Astrocyte of the cerebellum (primary cell): Measurements from ENCODE around the gene FRMD4A.

Experiments used
- DNase-seq: peaks from one replicate; pipeline ENCODE4 v3.0.0-alpha.2; 2011; ENCODE audit warnings: low read depth
- H3K4me3 ChIP-seq: 2 replicates; pipeline ENCODE4 v1.5.1; 2011; ENCODE audit warnings: mild to moderate bottlenecking, low read depth, low read length, moderate library complexity
- in situ Hi-C: cut with HindIII; loops from 2 replicates; pipeline ENCODE4 v1.10.0; 2017; ENCODE audit warnings: low sequenced_read_pairs
- TF ChIP-seq, protein P1 (sequence below): IDR thresholded peaks from 2 replicates; pipeline ENCODE4 v1.5.1; 2012; ENCODE audit warnings: low read length, low read depth, moderate library complexity, mild to moderate bottlenecking; ENCODE audit errors: missing control alignments

The FRMD4A gene

GRCh38 chr10:13858709-13859108 is 472.0 kb downstream of the FRMD4A start:
- DNase-seq, result no peak
- TF ChIP-seq, protein P1, sequence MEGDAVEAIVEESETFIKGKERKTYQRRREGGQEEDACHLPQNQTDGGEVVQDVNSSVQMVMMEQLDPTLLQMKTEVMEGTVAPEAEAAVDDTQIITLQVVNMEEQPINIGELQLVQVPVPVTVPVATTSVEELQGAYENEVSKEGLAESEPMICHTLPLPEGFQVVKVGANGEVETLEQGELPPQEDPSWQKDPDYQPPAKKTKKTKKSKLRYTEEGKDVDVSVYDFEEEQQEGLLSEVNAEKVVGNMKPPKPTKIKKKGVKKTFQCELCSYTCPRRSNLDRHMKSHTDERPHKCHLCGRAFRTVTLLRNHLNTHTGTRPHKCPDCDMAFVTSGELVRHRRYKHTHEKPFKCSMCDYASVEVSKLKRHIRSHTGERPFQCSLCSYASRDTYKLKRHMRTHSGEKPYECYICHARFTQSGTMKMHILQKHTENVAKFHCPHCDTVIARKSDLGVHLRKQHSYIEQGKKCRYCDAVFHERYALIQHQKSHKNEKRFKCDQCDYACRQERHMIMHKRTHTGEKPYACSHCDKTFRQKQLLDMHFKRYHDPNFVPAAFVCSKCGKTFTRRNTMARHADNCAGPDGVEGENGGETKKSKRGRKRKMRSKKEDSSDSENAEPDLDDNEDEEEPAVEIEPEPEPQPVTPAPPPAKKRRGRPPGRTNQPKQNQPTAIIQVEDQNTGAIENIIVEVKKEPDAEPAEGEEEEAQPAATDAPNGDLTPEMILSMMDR, result no peak
- no peak overlapping the region for H3K4me3 ChIP-seq
- in situ Hi-C loops, result no loop called here

DNA sequence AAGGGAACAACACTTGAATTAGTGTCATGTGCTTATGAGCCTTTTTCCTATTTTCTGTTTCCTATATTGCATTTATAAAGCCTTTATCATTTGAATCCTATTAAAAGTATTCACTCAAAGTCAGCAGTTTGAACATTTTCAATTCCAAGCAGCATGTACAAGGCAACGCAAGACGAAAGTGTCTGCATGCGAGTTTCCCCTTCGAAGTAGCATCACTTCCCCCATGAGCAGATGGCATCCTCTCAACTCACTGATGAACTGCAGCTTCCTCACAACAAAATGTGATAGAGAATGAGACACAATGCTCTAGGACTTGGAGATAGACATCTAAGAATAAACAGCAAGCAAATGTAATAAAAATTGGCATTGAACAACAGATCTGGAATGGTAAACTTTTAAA is 473.3 kb downstream of the FRMD4A start:
- TF ChIP-seq, protein P1, result no peak
- DNase-seq, result no peak
- in situ Hi-C loops, result no loop called here
- no peak overlapping the region for H3K4me3 ChIP-seq

GRCh38 chr10:13853854-13854253 is 476.9 kb downstream of the FRMD4A start:
- DNase-seq, result no peak
- in situ Hi-C loops, result no loop called here

GRCh38 chr10:13852872-13853271 is 477.9 kb downstream of the FRMD4A start:
- in situ Hi-C loops, result no loop called here
- TF ChIP-seq, protein P1, result no peak
- H3K4me3 ChIP-seq, result no peak overlapping the region
- DNase-seq, result no peak

More at GRCh38 chr10:13853854-13854253, 476.9 kb downstream of the FRMD4A start:
- H3K4me3 ChIP-seq, result no peak overlapping the region
- TF ChIP-seq, protein P1, result no peak

GRCh38 chr10:13851906-13852305 is 478.8 kb downstream of the FRMD4A start:
- H3K4me3 ChIP-seq, result no peak overlapping the region
- DNase-seq, result no peak
- TF ChIP-seq, protein P1, result no peak
- in situ Hi-C loops, result no loop called here

GRCh38 chr10:13848520-13849445 is 481.9 kb downstream of the FRMD4A start:
- H3K4me3 ChIP-seq, result no peak overlapping the region
- DNase-seq, result no peak
- TF ChIP-seq, protein P1, result no peak
- in situ Hi-C loops, result no loop called here
